ENCODE data around the gene EFCAB14. TPM values are rescaled to one million over a fixed set of nuclear protein-coding genes. Genes with fewer than 3 reads are reported as not detected.
"Not testable (repeated sequence)": the region's sequence is repeated elsewhere in the genome, so short reads cannot be mapped to it uniquely, and the experiment has no call there.

EFCAB14 gene
- total RNA-seq = 10 to 100 TPM; 86.5 to 97.0 TPM
- long read RNA-seq, donor 1, full-length matches to known transcripts = 14 of 33 reads
- long read RNA-seq, donor 1, partial matches to known transcripts = 6 of 33 reads
- long read RNA-seq, donor 1, other reads (novel, unspliced or antisense) = 13 of 33 reads
- long read RNA-seq, donor 2, full-length matches to known transcripts = 32 of 85 reads
- long read RNA-seq, donor 2, partial matches to known transcripts = 40 of 85 reads
- long read RNA-seq, donor 2, other reads (novel, unspliced or antisense) = 13 of 85 reads

- DNase-seq (ENCODE audit: low spot score) = peak; percentile 99
Observed at GRCh38 chr1:46718727-46719622, at the start of gene EFCAB14. TSS of gene EFCAB14 (minus strand) at chr1:46719114. CDS start at chr1:46718087, 1,027 bp downstream.

GRCh38 chr1:46768445-46768844 lies 49.5 kb upstream of the EFCAB14 start:
- no peak for DNase-seq (ENCODE audit: low spot score)
- intact Hi-C loops (cut with DNase I) = no loop called here

More at GRCh38 chr1:46718727-46719622, at the start of gene EFCAB14:
- intact Hi-C loops (cut with DNase I) = loop anchor here in 1 of 2 donors (5.0 kb wide), 1 partner anchor 187 kb away; no protein-coding TSS in a partner anchor

GRCh38 chr1:46767649-46768282 lies 48.9 kb upstream of the EFCAB14 start:
- intact Hi-C loops (cut with DNase I) = no loop called here
- no peak for DNase-seq (ENCODE audit: low spot score)

- DNase-seq (ENCODE audit: low spot score) = no peak
- intact Hi-C loops (cut with DNase I) = no loop called here
Observed at GRCh38 chr1:46764402-46764801, 45.5 kb upstream of the EFCAB14 start.

GRCh38 chr1:46761740-46762139 lies 42.8 kb upstream of the EFCAB14 start:
- DNase-seq (ENCODE audit: low spot score) = no peak
- intact Hi-C loops (cut with DNase I) = no loop called here

GRCh38 chr1:46760558-46761166 lies 41.7 kb upstream of the EFCAB14 start:
- intact Hi-C loops (cut with DNase I) = no loop called here

GRCh38 chr1:46757956-46758528 lies 39.1 kb upstream of the EFCAB14 start:
- intact Hi-C loops (cut with DNase I) = no loop called here
- no peak for DNase-seq (ENCODE audit: low spot score)

More at GRCh38 chr1:46760558-46761166, 41.7 kb upstream of the EFCAB14 start:
- DNase-seq (ENCODE audit: low spot score) = no peak

- no peak for DNase-seq (ENCODE audit: low spot score)
- intact Hi-C loops (cut with DNase I) = no loop called here
Observed at GRCh38 chr1:46757247-46757955, 38.5 kb upstream of the EFCAB14 start.

GRCh38 chr1:46755121-46755520 lies 36.2 kb upstream of the EFCAB14 start:
- intact Hi-C loops (cut with DNase I) = no loop called here

GRCh38 chr1:46754707-46755106 lies 35.8 kb upstream of the EFCAB14 start:
- intact Hi-C loops (cut with DNase I) = not testable (repeated sequence)

More at GRCh38 chr1:46755121-46755520, 36.2 kb upstream of the EFCAB14 start:
- DNase-seq (ENCODE audit: low spot score) = no peak

GRCh38 chr1:46753985-46754384 lies 35.1 kb upstream of the EFCAB14 start:
- intact Hi-C loops (cut with DNase I) = no loop called here
- DNase-seq (ENCODE audit: low spot score) = no peak

More at GRCh38 chr1:46754707-46755106, 35.8 kb upstream of the EFCAB14 start:
- not testable (repeated sequence) for DNase-seq (ENCODE audit: low spot score)

GRCh38 chr1:46749921-46750404 lies 31.0 kb upstream of the EFCAB14 start:
- DNase-seq (ENCODE audit: low spot score) = no peak
- intact Hi-C loops (cut with DNase I) = no loop called here

- DNase-seq (ENCODE audit: low spot score) = no peak
- intact Hi-C loops (cut with DNase I) = no loop called here
Observed at GRCh38 chr1:46749404-46749803, 30.5 kb upstream of the EFCAB14 start.

GRCh38 chr1:46747683-46748288 lies 28.9 kb upstream of the EFCAB14 start:
- no peak for DNase-seq (ENCODE audit: low spot score)
- intact Hi-C loops (cut with DNase I) = no loop called here

GRCh38 chr1:46742069-46742468 lies 23.2 kb upstream of the EFCAB14 start:
- DNase-seq (ENCODE audit: low spot score) = no peak
- intact Hi-C loops (cut with DNase I) = no loop called here

- no peak for DNase-seq (ENCODE audit: low spot score)
- intact Hi-C loops (cut with DNase I) = no loop called here
Observed at GRCh38 chr1:46735708-46736324, 16.9 kb upstream of the EFCAB14 start.

- DNase-seq (ENCODE audit: low spot score); intact Hi-C loops (cut with DNase I): not testable (repeated sequence)
Observed at GRCh38 chr1:46728327-46728873, 9.5 kb upstream of the EFCAB14 start.

Measured in posterior vena cava (tissue), 2 donors.